Activated CD4-positive, alpha-beta T cell treated with anti-CD3 and anti-CD28 coated beads, Interleukin-2, amount 10 ng/mL, durations not matched to agents 7 days and 5 days (primary cell): Measurements from ENCODE around the gene ANXA8L1. TPM values are rescaled to one million over a fixed set of nuclear protein-coding genes. Genes with fewer than 3 reads are reported as not detected.
"Not testable (repeated sequence)": the region's sequence is repeated elsewhere in the genome, so short reads cannot be mapped to it uniquely, and the experiment has no call there.

Experiments
- CTCF ChIA-PET: fragments of 350-600 bp; sonication (Branson Sonifier 250); formaldehyde crosslinking; loops from one replicate; lab custom pipeline; 2021; ENCODE audit warnings: antibody characterized with exemption; lab: Charles Lee
- POLR2A ChIA-PET: fragments of 350-600 bp; sonication (Branson Sonifier 250); formaldehyde crosslinking; loops from one replicate; lab custom pipeline; 2021; ENCODE audit warnings: antibody characterized with exemption; lab: Charles Lee
- DNase-seq: peaks from one replicate; pipeline ENCODE4 v3.0.0-alpha.2; 2020
- H3K27ac Mint-ChIP-seq: one replicate; pipeline ENCODE4 v1.8.0; 2021; ENCODE audit warnings: mild to moderate bottlenecking, moderate library complexity, mixed read lengths
- H3K27me3 Mint-ChIP-seq: one replicate; pipeline ENCODE4 v1.8.0; 2021; ENCODE audit warnings: mixed read lengths
- H3K36me3 Mint-ChIP-seq: one replicate; pipeline ENCODE4 v1.8.0; 2021; ENCODE audit warnings: low read depth, mixed read lengths
- H3K4me1 Mint-ChIP-seq: one replicate; pipeline ENCODE4 v1.8.0; 2021; ENCODE audit warnings: mixed read lengths
- H3K4me3 Mint-ChIP-seq: one replicate; pipeline ENCODE4 v1.8.0; 2021; ENCODE audit warnings: mild to moderate bottlenecking, moderate library complexity, mixed read lengths
- H3K9me3 Mint-ChIP-seq: one replicate; pipeline ENCODE4 v1.8.0; 2021; ENCODE audit warnings: mixed read lengths
- total RNA-seq, 2 experiments: library from RNA; stranded (reverse); gene quantifications; one replicate each; pipeline ENCODE4 v1.2.3, GENCODE V29; 2021

The ANXA8L1 gene
- total RNA-seq, 2 experiments from 2014 or later: 0.15 to 0.23 TPM

- H3K27ac Mint-ChIP-seq, H3K9me3 Mint-ChIP-seq, H3K4me1 Mint-ChIP-seq, H3K36me3 Mint-ChIP-seq, DNase-seq, POLR2A ChIA-PET, H3K27me3 Mint-ChIP-seq, H3K4me3 Mint-ChIP-seq, CTCF ChIA-PET: not testable (repeated sequence)
Measured at GRCh38 chr10:46415291-46415690, 39.7 kb downstream of the ANXA8L1 start.

GRCh38 chr10:46418283-46418682 lies 42.7 kb downstream of the ANXA8L1 start:
- H3K9me3 Mint-ChIP-seq, CTCF ChIA-PET, H3K27ac Mint-ChIP-seq, H3K4me1 Mint-ChIP-seq, POLR2A ChIA-PET, DNase-seq, H3K36me3 Mint-ChIP-seq, H3K4me3 Mint-ChIP-seq, H3K27me3 Mint-ChIP-seq: not testable (repeated sequence)

GRCh38 chr10:46419570-46420379 lies 44.2 kb downstream of the ANXA8L1 start:
- CTCF ChIA-PET, H3K36me3 Mint-ChIP-seq, H3K27ac Mint-ChIP-seq, H3K4me1 Mint-ChIP-seq, H3K27me3 Mint-ChIP-seq, POLR2A ChIA-PET, H3K4me3 Mint-ChIP-seq, H3K9me3 Mint-ChIP-seq, DNase-seq: not testable (repeated sequence)

- CTCF ChIA-PET, H3K27ac Mint-ChIP-seq, H3K36me3 Mint-ChIP-seq, H3K4me3 Mint-ChIP-seq, POLR2A ChIA-PET, H3K27me3 Mint-ChIP-seq, DNase-seq, H3K4me1 Mint-ChIP-seq, H3K9me3 Mint-ChIP-seq: not testable (repeated sequence)
Measured at GRCh38 chr10:46423550-46423949, 48.0 kb downstream of the ANXA8L1 start.

- H3K27me3 Mint-ChIP-seq, DNase-seq, H3K9me3 Mint-ChIP-seq, CTCF ChIA-PET, H3K4me1 Mint-ChIP-seq, POLR2A ChIA-PET, H3K4me3 Mint-ChIP-seq, H3K27ac Mint-ChIP-seq, H3K36me3 Mint-ChIP-seq: not testable (repeated sequence)
Measured at GRCh38 chr10:46440942-46441341, 65.4 kb downstream of the ANXA8L1 start.

Other genes starting within 250 kb of the ANXA8L1 start
- gene ANTXRL, start 88.8 kb upstream of the ANXA8L1 start, total RNA-seq: under 1 TPM; 0.52 to 0.57 TPM
- not detected for gene NPY4R, start 90.2 kb downstream of the ANXA8L1 start, total RNA-seq
- gene GPRIN2, start 180.9 kb downstream of the ANXA8L1 start, total RNA-seq: not detected
- gene SYT15, start 203.4 kb downstream of the ANXA8L1 start, total RNA-seq: 1 to 10 TPM in 1 of 2 experiments, under 1 TPM in 1; 0.79 to 1.2 TPM